ENCODE data around the gene ALKBH5. TPM values are rescaled to one million over a fixed set of nuclear protein-coding genes. Genes with fewer than 3 reads are reported as not detected.
A peak's percentile ranks its signal among the peaks of the same experiment; 100 is the strongest.

ALKBH5 gene
- total RNA-seq, 1 donor from 2014 or later, result 108 TPM

GRCh38 chr17:18185391-18185790 is 1.8 kb downstream of the ALKBH5 start:
- no peak for DNase-seq (ENCODE audit: low spot score)
- no peaks in the 10 kb centered on the region for H3K27me3 Mint-ChIP-seq (ENCODE audit: low read depth)
- H3K4me3 Mint-ChIP-seq (ENCODE audit: unreplicated experiment), result peak overlapping the region; percentile 92
- peak overlapping the region; percentile 93 for H3K27ac Mint-ChIP-seq (ENCODE audit: unreplicated experiment)
- H3K36me3 Mint-ChIP-seq (ENCODE audit: low read depth), result peaks cover 8% of the 10 kb centered on the region
- TF ChIP-seq CTCF (IDR thresholded peaks at IDR 0.05), result no peak
- peaks cover 60% of the 10 kb centered on the region for H3K4me1 Mint-ChIP-seq (ENCODE audit: low read depth)
- no peaks in the 10 kb centered on the region for H3K9me3 Mint-ChIP-seq (ENCODE audit: low read depth)

GRCh38 chr17:18185832-18186626 is 2.4 kb downstream of the ALKBH5 start:
- no peak for DNase-seq (ENCODE audit: low spot score)
- peak overlapping the region; percentile 93 for H3K27ac Mint-ChIP-seq (ENCODE audit: unreplicated experiment)
- H3K9me3 Mint-ChIP-seq (ENCODE audit: low read depth), result no peaks in the 10 kb centered on the region
- H3K36me3 Mint-ChIP-seq (ENCODE audit: low read depth), result peaks cover 8% of the 10 kb centered on the region
- H3K27me3 Mint-ChIP-seq (ENCODE audit: low read depth), result no peaks in the 10 kb centered on the region
- H3K4me3 Mint-ChIP-seq (ENCODE audit: unreplicated experiment), result peak overlapping the region; percentile 92
- no peak for TF ChIP-seq CTCF (IDR thresholded peaks at IDR 0.05)
- peaks cover 66% of the 10 kb centered on the region for H3K4me1 Mint-ChIP-seq (ENCODE audit: low read depth)

- Mint-ChIP-seq H3K36me3 (ENCODE audit: low read depth) (peaks cover 10% of the 10 kb centered on the region), H3K9me3 (ENCODE audit: low read depth) (no peaks in the 10 kb centered on the region), H3K27me3 (ENCODE audit: low read depth) (no peaks in the 10 kb centered on the region), H3K4me1 (ENCODE audit: low read depth) (peaks cover 72% of the 10 kb centered on the region), H3K27ac (ENCODE audit: unreplicated experiment) (peak overlapping the region; percentile 93), H3K4me3 (ENCODE audit: unreplicated experiment) (peak overlapping the region; percentile 92)
- no peak for TF ChIP-seq CTCF (IDR thresholded peaks at IDR 0.05)
- DNase-seq (ENCODE audit: low spot score), result no peak
Observed at GRCh38 chr17:18186627-18186982, 3.0 kb downstream of the ALKBH5 start.

GRCh38 chr17:18187226-18187625 is 3.6 kb downstream of the ALKBH5 start:
- no peak for DNase-seq (ENCODE audit: low spot score)
- Mint-ChIP-seq H3K36me3 (ENCODE audit: low read depth) (peaks cover 10% of the 10 kb centered on the region), H3K27me3 (ENCODE audit: low read depth) (no peaks in the 10 kb centered on the region)

More at GRCh38 chr17:18187226-18187625, 3.6 kb downstream of the ALKBH5 start:
- Mint-ChIP-seq H3K4me3 (ENCODE audit: unreplicated experiment) (peak overlapping the region; percentile 92), H3K9me3 (ENCODE audit: low read depth) (no peaks in the 10 kb centered on the region), H3K27ac (ENCODE audit: unreplicated experiment) (peak overlapping the region; percentile 93), H3K4me1 (ENCODE audit: low read depth) (peaks cover 73% of the 10 kb centered on the region)
- TF ChIP-seq CTCF (IDR thresholded peaks at IDR 0.05), result no peak

Data from chondrocyte (in vitro differentiated cells).